ENCODE data around the gene PLA2G5. TPM values are rescaled to one million over a fixed set of nuclear protein-coding genes. Genes with fewer than 3 reads are reported as not detected.

Gene PLA2G5
- total and polyA plus RNA-seq, 2 of the 13 experiments (the other 11 are each of a cell fraction or from before 2014, with no cell fraction given): not detected

DNA sequence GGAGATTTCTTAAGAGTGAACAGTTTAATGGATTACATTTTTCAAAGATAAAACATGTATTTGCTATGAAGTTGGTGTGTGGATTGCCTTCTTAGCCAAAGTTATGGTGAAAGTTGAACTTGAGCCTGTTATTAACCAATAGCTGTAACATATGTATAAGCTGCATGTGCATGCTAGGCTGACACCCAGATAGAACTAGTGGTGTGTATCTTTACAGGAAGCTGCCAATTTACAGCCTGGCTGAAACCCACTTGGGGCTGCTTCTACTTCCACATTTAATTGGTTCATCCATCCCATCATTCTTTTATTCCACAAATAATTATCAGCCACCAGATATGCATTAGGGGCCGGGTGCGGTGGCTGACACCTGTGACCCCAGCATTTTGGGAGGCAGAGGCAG, 3.3 kb downstream of the PLA2G5 start (continued):
- TF ChIP-seq, protein P1, sequence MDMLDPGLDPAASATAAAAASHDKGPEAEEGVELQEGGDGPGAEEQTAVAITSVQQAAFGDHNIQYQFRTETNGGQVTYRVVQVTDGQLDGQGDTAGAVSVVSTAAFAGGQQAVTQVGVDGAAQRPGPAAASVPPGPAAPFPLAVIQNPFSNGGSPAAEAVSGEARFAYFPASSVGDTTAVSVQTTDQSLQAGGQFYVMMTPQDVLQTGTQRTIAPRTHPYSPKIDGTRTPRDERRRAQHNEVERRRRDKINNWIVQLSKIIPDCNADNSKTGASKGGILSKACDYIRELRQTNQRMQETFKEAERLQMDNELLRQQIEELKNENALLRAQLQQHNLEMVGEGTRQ (IDR thresholded peaks at IDR 0.05; ENCODE audit: low read depth, low read length): no peak
- TF ChIP-seq, protein P1 (CRISPR knock-in tag; IDR thresholded peaks at IDR 0.05; ENCODE audit: borderline replicate concordance): no peak
- TF ChIP-seq MTA3 (CRISPR knock-in tag; IDR thresholded peaks at IDR 0.05) (no peak), E2F2 (CRISPR knock-in tag; IDR thresholded peaks at IDR 0.05; ENCODE audit: borderline replicate concordance) (no peak), ZNF235 (CRISPR knock-in tag; IDR thresholded peaks at IDR 0.05; ENCODE audit: borderline replicate concordance) (no peak), ZBTB42 (CRISPR knock-in tag; IDR thresholded peaks at IDR 0.05) (no peak)

DNA sequence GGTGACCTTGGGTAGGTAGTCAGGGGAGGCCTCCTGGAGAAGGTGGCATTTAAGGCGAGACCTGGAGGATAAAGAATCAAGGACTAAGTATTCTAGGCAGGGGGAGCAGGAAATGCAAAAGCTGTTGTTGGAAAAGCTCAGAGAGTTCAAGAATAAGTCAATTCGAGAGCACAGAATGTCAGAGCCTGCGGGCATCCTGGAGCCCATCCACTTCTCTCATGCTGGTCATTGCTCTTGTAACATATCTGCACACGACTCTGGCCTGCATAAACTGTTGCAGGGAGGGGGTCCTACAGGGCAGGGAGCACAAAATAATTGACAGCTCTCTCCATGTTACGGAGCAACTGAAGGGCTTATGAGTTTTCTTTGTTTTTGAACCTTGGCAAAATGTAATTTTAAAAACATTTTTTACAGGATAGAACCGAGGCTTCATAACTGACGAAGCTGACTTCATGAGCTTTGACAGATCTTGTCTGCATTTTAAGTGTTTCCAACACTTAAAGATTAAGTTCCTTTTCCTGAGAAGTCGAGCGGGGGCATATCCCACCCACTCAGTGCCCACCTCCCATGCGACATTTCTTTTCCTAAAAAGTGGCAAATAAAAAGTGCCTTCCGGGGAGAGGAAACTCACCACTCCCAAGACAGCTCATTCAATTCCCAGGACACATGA, 4.2 kb downstream of the PLA2G5 start:
- FAIRE-seq: no peak
- no peak for DNase-seq (ENCODE audit: low spot score)
- Histone ChIP-seq H3K79me2 (ENCODE audit: insufficient read depth, low read length) (no peaks in the 10 kb centered on the region), H3K9me3 (ENCODE audit: low read length) (no peaks in the 10 kb centered on the region), H3K36me3 (replicated peaks in 1 of 2; ENCODE audit: control insufficient read depth in 1 of 2, insufficient read depth in 2 of 2, low read length in 2 of 2) (no peaks in the 10 kb centered on the region), H3K4me3 (replicated peaks in 1 of 3; ENCODE audit: insufficient read depth in 1 of 3, low read depth in 2 of 3, low read length in 3 of 3) (no peak overlapping the region), H4K20me1 (ENCODE audit: insufficient read depth, low read length) (no peaks in the 10 kb centered on the region), H3K27me3 (ENCODE audit: control insufficient read depth in 1 of 2, insufficient read depth in 2 of 2, low read length in 2 of 2) (peaks cover 0 to 32% of the 10 kb centered on the region in 2 experiments; a peak in 2 of 5 replicates), H3K4me2 (ENCODE audit: low read depth, low read length) (no peak overlapping the region), H3K9ac (ENCODE audit: insufficient read depth, low read depth, low read length) (no peak overlapping the region), H3K4me1 (ENCODE audit: insufficient read depth, low read length) (no peaks in the 10 kb centered on the region), H2AFZ (ENCODE audit: low read length) (no peak overlapping the region), H3K27ac (ENCODE audit: extremely low read length, insufficient read depth, low read length) (no peak overlapping the region)
- 22% methylated on average over 11 of the region's 11 CpGs for WGBS (ENCODE audit: low lambda C conversion rate)
- BruUV-seq (replicated peaks): no TSS peak
- ChIA-PET POLR2A (no interaction called here), CTCF (ENCODE audit: low intra/inter-chr PET ratio, low total read pairs) (no interaction called here)
- no peak for ATAC-seq
- in situ Hi-C loops (cut with HindIII; ENCODE audit: extremely low pct_ligation_motif_present, low pct_unique_long_range_greater_than_20kb) (no loop called here), intact Hi-C loops (cut with micrococcal nuclease; ENCODE audit: unreplicated experiment) (no loop called here)
- TF ChIP-seq ZNF891 (CRISPR knock-in tag; IDR thresholded peaks at IDR 0.05) (no peak), ZC3H13 (CRISPR knock-in tag; IDR thresholded peaks at IDR 0.05) (no peak), HOXA7 (CRISPR knock-in tag; IDR thresholded peaks at IDR 0.05) (no peak), ZNF614 (CRISPR knock-in tag; IDR thresholded peaks at IDR 0.05; ENCODE audit: borderline replicate concordance) (no peak), TARDBP (CRISPR knock-in tag; IDR thresholded peaks at IDR 0.05) (no peak), ZNF770 (CRISPR knock-in tag; IDR thresholded peaks at IDR 0.05) (no peak)
